Activated CD4-positive, alpha-beta T cell treated with anti-CD3 and anti-CD28 coated beads for 24 hours (primary cell): ENCODE measurements around the gene DNAAF5.

ENCODE experiments used
- DNase-seq, 2 donors: peaks; one replicate each; pipeline ENCODE4 v3.0.0-alpha.2; 2020; ENCODE audit warnings: low read depth in 2 of 2

The DNAAF5 gene

DNA sequence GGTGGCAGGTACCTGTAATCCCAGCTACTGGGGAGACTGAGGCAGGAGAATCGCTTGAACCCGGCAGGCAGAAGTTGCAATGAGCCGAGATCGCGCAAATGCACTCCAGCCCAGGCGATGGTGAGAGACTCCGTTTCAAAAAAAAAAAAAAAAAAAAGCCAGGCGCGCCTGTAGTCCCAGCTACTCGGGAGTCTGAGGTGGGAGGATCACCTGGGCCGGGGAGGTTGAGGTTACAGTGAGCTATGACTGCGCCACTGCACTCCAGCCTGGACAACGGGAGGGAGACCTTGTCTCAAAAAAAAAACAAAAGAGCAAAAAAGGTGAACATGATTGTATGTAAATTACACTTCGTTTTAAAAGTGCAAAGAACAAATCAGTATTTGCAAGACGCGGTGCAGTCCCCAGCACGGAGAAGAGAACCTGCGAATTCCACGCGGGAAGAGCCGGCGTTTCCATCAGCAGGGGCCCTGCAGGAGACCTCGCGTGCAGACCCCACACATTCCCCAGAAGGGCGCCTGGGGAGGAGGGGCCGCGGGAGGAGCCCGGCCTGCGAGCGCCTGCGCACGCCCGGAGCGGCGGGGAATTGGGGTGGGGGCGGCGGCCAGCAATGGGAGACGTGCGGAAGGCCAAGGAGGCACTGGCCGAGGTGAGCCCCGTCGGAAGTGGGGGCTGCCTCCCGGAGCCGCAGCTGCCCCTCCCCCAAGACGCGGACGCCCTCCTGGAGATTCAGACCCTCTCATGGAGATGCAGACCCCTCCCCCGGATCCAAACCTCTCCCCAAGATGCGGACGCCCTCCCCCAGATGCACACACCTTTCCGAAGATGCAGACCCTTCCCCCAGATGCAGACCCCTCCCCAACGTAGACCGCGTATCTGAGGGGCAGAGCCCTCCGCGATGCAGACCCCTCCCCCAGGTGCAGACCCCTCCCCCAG lies 89.1 kb downstream of the DNAAF5 start:
- peak in 1 of 2 donors; percentile 9 for DNase-seq

DNA sequence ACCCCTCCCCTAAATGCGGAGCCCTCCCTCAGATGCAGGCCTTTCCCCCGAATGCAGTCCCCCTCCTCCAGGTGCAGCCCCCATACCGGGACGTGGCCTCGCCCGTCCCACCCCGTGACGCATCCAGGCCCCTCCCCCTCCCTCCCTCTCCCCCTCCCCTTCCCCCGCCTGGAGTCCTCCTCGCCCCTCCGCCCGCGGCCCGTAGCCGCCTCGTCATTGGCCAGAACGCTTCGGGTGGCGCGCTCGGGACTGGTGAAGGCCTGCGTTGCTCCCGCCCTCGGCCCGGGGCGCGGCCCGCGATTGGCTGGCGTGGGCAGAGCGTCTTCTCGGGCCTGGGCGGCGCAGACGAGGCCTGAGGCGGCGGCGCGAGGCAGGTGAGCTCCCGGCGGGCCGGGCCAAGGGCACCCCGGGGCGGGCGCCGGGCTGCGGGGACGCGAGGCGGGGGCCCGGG lies 89.8 kb downstream of the DNAAF5 start:
- peak; percentile 93 for DNase-seq

DNA sequence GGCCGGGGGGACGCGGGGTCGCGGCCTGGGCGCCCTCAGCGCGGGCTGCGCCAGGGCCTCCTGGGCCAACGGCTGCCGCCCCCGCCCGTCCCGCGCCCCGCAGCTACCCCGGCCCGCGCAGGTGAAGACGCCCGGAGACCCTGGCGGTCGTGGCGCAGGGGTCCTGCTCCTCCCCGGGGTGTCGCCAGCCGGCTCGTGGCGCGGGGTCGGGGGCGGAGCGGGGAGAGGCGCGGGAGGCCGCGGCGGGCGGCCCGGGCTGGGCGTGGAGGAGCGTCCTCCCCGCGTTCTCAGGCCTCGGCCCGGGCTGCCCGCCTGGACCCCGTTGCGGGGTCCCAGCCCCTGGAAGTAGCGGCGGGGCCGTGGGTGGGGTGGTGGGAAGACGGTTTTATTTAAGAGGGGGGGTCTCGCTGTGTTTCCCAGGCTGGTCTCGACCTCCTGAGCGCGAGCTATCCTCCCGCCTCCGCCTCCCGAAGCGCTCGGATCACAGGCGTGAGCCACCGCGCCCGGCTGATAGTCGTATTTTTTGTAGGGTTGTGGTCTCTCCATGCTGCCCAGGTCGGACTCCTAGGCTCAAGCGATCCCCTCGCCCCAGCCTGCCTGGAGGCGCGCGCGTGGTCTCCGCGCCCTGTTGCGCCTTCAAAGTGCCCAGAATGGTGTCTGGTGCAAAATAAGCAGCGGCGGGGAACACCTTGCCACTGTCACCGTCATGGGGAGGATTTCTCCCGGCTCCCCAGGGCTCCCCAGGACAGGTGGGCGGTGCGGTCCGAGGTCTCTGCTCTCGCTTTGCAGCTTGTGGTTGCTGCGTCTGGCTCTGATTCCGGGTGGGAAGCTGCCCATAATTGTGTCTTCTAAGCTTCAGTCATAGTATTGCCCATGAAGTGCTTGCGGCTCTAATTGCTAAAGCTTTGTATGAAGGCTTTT lies 90.5 kb downstream of the DNAAF5 start:
- DNase-seq: peak in 1 of 2 donors; percentile 42

DNA sequence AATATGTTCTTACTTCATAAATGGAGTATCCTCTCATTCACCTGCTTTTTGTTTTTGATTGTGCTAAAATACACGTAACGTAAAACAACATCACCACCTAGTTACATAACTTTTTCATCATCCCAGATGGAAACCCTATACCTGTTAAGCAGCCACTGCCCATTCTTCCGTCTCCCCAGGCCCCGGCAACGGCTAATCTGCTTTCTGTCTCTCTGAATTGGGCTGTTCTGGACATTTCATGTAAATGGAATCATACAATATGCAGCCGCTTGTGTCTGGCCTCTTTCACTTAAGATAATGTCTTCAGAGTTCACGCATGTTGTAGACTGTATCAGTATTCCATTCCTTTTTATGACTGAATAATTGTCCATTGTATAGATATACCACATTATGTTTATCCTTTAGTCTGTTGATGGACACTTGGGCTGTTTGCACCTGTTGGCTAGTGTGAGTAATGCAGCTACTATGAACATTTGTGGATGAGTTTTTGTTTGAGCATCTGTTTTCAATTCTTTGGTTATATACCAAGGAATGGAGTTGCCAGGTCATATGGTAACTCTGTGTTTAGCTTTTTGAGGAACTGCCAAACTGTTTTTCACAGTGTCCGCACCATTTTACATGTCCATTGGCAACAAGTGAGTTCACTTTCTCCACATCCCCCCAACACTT lies 91.7 kb downstream of the DNAAF5 start:
- DNase-seq: no peak

DNA sequence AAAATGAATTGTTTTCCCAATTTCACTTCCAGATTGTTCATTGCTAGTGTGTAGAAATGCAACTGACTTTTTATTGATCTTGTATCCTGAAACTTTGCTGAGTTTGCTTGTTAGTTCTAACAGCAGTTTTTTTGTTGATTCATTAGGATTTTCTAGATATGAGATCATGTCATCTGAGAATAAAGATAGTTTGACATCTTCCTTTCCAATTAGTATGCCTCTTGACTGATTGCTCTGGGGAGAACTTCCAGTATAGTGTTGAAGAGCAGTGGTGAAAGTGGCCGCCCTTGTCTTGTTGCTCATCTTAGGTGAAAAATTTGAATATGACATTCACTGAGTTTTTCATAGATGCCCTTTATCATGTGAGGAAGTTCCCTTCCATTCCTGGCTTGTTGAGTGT lies 93.8 kb downstream of the DNAAF5 start:
- DNase-seq: no peak

DNA sequence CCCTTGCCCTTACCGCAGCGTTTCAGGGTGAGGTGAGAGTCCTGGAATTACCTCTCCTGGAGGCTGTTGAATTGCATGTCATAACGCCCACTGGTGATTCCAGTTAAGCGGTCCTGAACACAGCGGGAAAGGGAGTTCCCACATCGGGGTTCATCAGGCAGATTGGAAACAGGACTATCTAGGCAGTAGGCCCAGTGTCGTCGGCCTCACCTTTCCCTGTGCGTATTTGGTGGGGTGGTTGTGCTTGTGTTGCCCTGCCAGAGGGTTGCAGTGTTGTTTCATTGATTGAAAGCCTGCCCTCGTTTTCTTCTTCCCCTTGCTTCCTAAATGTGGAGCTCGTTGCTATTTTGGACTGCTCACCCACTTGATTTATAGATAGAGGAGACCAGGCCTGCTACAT lies 95.2 kb downstream of the DNAAF5 start:
- no peak for DNase-seq

DNA sequence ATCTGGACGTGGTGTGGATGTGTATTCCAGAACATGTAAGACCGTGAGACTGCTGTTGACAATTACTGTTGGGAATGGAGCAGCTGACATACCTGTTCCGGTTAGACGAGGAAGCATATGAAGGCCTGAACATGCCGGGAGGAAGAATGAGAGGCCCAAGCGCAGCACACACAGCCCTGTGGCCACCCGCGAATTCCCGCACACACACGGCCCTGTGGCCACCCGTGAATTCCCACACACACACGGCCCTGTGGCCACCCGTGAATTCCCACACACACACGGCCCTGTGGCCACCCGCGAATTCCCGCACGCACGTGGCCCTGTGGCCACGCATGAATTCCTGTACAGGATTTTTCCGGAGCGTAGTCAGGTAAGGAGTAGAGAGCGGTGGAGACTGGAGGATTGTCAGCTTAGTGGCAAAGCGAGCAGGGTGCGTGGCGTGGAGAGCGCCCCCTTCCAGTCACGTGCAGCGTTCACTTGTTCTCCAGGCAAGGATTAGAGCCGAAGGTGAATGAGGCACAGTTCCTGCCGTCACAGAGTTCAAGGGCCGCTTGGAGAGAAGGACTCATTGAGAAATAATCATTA lies 96.3 kb downstream of the DNAAF5 start:
- no peak for DNase-seq

DNA sequence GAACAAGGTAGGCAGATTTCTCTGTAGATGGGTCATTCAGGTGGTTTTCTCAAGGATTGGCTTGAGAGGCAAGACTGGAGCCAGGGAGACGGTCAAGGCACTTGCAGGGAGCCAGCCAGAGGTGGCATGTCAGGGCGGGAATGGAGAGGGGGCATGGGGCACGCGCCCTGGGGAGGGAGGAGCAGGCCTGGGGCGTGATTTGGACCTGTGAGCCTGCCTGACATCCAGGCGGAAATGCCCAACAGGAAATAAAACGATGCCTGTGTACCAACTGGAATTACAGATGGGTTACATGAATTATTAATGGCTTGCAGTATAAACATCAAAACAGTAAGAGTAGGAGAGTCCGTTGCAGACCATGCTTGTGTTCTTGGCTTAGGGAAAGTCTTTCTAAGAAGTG lies 97.2 kb downstream of the DNAAF5 start:
- DNase-seq: no peak

DNA sequence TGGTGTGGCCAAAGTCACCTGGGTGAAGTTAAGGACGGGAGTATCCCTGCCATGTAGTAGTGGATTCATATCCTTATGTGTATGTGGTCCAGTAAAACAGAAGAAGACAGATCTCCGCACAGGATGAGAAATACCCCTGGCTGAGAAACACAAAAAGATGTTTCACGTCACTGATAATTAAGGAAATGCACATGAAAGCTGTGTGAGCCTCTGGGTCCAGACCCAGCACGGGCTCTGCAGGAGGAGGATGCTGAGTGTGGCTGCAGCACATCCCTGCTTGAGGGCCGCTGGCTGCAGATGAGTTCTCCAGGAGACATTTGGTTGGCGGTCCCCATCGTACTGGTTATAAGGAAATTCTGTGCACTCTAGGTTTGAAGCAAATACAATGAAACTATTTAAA lies 97.6 kb downstream of the DNAAF5 start:
- no peak for DNase-seq

DNA sequence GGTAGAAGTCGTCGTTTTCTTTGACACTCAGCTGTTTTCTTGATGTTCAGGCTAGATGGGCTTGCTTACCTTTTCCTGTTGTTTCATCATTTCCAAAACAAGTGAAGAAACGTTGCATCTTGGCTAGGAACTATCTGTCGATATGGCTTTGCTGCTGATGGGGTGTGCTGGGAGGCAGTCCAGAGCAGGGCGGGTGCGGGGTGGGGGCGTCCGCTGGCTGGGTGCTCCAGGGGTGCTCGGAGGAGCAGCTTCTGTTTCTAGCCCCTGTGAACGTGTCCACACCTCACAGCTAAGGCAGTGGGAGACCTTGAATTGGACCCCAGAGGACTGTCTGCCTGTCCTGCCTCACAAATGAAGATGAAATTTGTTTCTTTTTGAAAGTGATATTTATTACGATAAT lies 98.2 kb downstream of the DNAAF5 start:
- no peak for DNase-seq

DNA sequence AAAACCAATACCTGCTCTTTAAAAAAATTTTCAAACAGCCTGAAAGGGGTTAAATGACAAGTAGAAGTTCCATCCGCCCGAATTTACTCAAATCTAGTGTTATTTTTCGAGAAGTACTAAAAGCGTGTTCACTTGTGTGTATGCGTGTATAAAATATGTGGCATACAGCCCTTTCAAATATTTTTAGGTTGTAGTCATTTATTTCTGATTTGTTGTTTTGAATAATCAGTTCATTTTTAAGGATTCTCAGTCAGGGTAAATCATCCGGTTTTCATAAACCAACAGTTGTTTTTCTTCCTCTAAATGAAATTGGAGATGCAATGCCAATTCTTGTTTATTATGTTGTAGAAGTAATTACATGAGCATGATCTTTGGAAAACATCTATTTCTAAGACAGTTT lies 98.9 kb downstream of the DNAAF5 start:
- DNase-seq: no peak

DNA sequence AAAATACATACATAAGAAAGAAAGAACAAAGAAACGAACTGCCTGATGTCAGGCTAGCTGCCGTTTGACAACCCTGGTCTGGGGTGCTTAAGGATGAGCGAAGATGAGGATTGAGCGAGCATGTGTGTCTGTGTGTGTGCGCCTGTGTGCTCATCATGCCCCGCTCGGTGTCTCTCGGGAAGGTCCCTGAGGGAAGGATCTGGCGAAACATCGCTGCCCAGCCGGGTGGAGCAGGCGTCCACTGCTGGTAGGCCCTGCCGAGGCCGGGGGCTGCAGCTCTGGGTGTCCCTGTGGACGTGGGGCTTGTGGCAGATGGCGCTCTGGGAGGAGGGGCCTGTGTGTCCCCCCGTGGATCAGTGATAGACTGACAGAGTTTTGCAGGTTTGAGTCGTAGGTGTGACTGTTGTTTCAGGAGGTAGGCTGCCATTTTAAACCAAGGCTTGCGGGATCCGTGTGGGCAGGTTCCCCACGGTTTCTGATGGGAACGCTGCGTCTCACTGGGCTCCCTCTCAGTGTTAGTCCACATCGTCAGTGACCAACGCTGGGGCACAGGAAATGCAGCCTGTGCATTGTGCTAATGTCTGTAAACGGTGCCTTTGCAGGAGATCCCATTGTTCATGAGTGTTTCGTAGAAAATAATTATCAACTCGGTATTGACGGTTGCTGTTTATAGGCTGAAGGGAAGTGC lies 99.9 kb downstream of the DNAAF5 start:
- DNase-seq: no peak

DNA sequence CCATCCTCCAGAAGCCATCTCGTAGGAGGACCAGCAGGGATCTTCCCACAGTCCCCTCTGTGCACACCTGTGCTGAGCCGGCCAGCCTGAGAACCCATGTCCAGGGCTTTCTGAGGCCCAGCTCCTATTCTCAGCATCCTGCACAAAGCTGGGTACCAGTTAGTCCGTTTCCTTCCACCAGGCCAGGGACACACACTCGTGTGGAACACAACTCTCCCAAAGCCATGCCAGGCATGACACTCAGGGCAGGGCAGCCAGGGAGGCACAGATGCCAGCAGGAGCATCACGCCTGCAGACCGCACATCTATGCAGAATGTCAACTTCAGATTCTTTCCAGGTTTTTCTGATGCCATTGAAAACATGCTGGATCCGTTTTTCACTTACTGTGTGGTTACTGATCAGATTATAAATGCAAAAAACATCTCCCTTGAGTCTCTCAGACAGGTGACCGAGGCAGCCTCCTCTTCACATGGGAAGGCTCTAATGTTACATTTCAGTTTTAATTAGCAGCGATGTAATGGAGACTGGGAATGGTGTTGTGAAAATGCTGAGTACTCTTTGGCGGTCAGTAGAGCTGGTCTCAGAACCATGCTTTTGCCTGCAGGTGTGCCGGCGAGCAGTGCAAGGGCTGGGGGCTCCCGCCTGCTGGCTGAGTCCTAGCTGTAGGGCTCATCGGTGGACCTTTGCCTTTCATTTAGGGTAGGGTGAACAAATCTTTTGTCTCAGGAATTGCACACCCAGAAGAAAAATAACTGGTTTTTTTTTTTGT lies 102.5 kb downstream of the DNAAF5 start:
- DNase-seq: no peak

DNA sequence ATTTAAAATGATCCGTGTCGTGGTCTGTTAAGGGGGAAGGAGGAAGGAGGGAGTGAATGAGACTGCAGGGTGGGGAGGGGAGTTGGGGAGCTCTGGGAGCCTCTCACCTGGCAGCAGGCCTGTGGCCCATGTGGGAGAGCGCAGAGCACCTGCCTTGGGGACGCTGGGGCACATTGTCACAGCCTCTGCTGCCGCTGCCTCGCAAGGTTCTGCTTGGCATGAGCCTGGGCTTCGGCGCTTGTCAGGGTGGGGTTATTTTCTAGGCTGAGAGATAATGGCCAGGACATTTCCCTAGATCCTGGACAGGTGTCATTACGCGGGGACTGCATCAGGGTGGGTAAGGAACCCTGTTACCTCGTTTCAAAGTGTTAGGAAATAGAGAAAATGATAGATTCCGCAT lies 103.6 kb downstream of the DNAAF5 start:
- no peak for DNase-seq

DNA sequence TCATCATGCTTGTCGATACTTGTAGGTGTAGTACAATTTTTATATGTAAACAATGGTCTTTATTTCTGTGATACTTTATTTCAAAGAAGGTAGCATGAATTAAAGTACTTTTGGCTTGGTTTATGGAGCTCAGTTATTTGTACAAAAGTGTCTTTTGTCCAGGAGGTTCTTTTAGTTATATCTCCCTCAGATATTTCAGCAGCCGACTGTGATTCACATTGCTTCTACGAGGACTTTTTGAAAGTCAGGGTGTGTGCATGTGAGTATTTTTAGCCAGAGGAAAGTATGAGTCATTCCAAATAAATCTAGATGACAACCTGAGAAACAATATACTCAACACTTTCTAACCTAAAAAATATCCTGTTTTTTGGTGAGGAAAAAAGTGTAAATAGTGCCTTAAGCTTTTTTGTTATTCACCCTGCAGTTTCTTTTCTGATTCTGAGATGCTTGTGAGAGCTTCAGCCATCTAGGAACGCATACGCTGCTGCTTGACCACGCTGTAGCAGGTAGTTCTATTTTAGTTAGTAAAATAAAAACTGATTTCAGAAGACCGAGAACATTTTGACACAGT lies 105.2 kb downstream of the DNAAF5 start:
- DNase-seq: no peak

DNA sequence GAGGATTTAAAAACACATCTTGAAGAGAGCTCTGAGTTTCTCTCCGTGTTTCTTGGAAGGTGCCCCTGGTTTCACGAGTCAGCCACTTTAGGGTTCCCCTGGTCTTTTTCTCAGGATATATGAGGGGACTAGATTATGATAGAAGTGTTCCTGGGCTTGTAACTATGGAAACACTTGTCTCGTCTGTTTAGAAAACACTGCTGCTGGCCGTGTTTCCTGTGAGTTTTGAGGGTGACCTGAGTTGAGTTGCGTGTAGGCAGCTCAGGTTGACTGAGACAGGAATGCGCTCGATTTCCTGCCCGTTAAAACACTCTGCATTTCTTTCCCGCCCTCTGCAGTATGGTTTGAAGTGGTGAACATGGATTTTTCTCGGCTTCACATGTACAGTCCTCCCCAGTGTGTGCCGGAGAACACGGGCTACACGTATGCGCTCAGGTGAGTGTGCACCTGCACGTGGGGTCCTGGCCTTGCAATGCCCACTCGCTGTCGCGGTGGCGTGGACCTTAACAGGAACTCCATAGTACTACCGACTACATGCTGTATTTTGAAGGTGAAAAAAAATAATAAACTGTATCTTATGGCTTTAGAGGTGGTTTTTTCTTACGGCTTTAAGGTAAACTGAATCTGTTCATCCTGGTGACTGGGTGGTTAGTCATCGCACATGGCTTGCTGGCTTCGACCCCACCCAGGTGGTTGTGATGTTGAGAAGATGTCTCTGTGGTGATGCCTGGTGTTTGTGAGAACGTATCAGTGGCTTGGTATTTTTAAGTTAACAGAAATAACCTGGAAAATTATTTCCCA lies 105.9 kb downstream of the DNAAF5 start, which contains the start of gene SUN1:
Gene SUN1 (plus strand): TSS at position 310 of the 801 bp plus-strand sequence. CDS start 49 bp downstream, at position 359.
- DNase-seq: peak in 1 of 2 donors; percentile 45

DNA sequence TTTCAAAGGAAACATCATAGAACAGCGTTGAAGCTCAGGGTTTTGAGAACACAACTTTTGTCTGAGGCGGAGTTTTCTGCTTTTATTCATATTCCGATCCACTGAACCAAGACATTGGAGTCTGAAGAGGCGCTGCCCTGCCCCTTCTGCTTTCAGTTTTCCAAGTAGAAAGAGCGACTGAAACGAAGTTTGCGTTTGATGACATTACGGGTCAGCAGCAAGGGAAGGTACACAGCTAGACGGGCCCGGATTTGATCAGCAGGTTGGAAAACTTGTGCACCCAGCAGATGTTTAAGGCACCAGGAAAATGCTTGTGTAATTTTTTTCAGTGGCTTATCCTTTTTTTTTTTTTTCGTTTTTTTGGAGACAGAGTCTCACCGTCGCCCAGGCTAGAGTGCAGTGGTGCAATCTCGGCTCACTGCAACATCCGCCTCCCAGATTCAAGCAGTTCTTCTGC lies 106.5 kb downstream of the DNAAF5 start:
- DNase-seq: no peak

DNA sequence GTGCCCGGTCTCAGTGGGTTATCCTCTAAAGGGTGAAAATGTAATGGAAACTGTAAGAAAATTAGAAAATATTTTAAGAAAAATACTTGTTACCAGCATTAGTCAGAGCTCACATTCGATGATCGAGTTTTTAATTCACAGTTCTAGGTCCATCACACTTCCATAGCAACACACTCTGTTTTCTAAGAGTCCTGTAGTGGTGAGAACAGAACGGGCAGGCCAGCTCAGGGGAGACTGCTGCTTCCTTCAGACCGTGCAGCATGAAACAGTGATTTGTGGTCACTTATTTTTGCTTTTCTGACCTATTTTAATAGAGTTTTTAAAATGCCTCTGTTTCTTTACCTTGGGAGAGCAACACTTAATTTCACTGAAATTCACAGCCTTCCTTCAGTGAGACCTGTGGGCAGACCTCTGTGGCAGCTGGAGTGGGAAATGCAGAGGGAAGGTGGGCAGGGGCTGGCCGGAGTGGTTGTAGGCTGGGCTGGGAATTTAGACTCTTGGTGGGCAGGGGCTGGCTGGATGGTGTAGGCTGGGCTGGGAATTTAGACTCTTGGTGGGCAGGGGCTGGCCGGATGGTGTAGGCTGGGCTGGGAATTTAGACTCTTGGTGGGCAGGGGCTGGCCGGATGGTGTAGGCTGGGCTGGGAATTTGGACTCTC lies 107.2 kb downstream of the DNAAF5 start:
- DNase-seq: no peak
